Measurements from ENCODE around the gene TESK2. TPM values are rescaled to one million over a fixed set of nuclear protein-coding genes. Genes with fewer than 3 reads are reported as not detected.

TESK2 gene
- total RNA-seq, 1 donor from 2014 or later, result 12.2 TPM

DNA sequence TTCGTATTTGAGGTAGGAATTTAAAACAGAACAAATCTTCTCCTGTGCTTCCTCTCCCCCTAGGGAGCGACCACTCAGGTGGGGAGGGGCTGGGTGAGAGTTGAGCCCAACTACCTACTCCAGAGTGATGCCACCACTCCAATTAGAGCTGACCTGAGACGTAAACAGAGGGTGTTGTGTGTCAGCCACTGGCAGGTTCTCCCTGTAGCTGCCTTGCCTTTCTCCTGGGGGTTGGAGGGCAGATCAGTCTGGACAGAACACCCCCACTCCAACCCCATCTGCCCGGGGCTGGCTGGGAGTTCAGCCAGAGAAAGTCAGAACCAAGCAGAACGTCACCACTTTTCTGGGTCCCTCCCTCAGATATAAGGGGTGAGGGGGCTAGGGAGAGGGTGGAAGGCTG lies 162.3 kb downstream of the TESK2 start:
- peaks cover 28% of the 10 kb centered on the region for H3K36me3 Mint-ChIP-seq (ENCODE audit: low read depth)
- POLR2A ChIA-PET, result interaction anchor here (1.3 to 3.3 kb wide), 2 partner anchors 11 to 12 kb away, joined by 8 to 45 read pairs; partner anchors contain the start of genes MUTYH and TOE1
- CTCF ChIA-PET, result interaction anchor here (0.9 to 1.1 kb wide), 2 partner anchors 11 to 165 kb away, joined by 3 read pairs; partner anchors contain the start of gene TOE1
- peak overlapping the region; percentile 28 for H3K4me3 Mint-ChIP-seq
- DNase-seq (no peak), ATAC-seq (ENCODE audit: low read depth) (no peak)
- H3K27ac Mint-ChIP-seq, result no peak overlapping the region
- peaks cover 15% of the 10 kb centered on the region for H3K4me1 Mint-ChIP-seq
- no peaks in the 10 kb centered on the region for H3K9me3 Mint-ChIP-seq
- intact Hi-C loops (cut with micrococcal nuclease), result no loop called here
- H3K27me3 Mint-ChIP-seq, result no peaks in the 10 kb centered on the region
- TF ChIP-seq, protein P1, sequence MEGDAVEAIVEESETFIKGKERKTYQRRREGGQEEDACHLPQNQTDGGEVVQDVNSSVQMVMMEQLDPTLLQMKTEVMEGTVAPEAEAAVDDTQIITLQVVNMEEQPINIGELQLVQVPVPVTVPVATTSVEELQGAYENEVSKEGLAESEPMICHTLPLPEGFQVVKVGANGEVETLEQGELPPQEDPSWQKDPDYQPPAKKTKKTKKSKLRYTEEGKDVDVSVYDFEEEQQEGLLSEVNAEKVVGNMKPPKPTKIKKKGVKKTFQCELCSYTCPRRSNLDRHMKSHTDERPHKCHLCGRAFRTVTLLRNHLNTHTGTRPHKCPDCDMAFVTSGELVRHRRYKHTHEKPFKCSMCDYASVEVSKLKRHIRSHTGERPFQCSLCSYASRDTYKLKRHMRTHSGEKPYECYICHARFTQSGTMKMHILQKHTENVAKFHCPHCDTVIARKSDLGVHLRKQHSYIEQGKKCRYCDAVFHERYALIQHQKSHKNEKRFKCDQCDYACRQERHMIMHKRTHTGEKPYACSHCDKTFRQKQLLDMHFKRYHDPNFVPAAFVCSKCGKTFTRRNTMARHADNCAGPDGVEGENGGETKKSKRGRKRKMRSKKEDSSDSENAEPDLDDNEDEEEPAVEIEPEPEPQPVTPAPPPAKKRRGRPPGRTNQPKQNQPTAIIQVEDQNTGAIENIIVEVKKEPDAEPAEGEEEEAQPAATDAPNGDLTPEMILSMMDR (IDR thresholded peaks at IDR 0.05), result no peak

DNA sequence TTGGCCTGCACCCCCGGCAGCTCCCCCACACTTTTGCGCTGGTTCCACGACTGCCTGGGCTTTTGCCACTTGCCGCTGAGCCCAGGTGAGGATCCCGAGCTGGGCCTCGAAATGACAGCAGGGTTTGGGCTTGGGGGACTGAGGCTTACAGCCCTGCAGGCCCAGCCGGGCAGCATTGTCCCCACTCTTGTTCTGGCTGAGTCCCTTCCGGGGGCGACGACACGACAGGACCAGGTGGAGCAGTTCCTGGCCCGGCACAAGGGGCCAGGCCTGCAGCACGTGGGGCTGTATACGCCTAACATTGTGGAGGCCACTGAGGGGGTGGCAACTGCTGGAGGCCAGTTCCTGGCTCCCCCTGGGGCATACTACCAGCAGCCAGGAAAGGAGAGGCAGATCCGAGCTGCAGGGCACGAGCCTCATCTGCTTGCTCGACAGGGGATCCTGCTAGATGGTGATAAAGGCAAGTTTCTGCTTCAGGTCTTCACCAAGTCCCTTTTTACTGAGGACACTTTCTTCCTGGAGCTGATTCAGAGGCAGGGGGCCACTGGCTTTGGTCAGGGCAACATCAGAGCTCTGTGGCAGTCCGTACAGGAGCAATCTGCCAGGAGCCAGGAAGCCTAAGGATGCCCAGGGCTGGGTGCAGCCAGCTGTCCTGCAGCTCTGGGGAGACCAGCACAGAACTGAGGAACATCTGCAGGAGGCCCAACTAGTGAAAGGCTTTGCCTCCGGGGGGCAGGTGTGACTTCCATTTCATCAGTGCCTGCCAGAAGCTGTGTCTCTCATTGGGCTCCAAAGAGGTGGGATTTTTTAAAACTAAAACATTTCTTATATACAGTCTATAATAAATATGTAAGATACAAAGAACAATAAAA lies 163.1 kb downstream of the TESK2 start:
- no peak for DNase-seq
- Mint-ChIP-seq H3K27ac (no peak overlapping the region), H3K27me3 (no peaks in the 10 kb centered on the region), H3K36me3 (ENCODE audit: low read depth) (peaks cover 20% of the 10 kb centered on the region), H3K9me3 (no peaks in the 10 kb centered on the region), H3K4me1 (peaks cover 15% of the 10 kb centered on the region), H3K4me3 (peak overlapping the region; percentile 66)
- TF ChIP-seq, protein P1 (IDR thresholded peaks at IDR 0.05), result no peak
- intact Hi-C loops (cut with micrococcal nuclease), result no loop called here
- ChIA-PET POLR2A (interaction anchor here (1.2 to 3.3 kb wide), 6 partner anchors 12 to 606 kb away, joined by 3 to 45 read pairs (median 7); partner anchors contain the start of genes MUTYH, RPS8 and TOE1), CTCF (interaction anchor here (0.8 kb wide), 1 partner anchor 23 kb away, joined by 3 read pairs; no protein-coding TSS in a partner anchor)
- ATAC-seq (ENCODE audit: low read depth), result no peak

DNA sequence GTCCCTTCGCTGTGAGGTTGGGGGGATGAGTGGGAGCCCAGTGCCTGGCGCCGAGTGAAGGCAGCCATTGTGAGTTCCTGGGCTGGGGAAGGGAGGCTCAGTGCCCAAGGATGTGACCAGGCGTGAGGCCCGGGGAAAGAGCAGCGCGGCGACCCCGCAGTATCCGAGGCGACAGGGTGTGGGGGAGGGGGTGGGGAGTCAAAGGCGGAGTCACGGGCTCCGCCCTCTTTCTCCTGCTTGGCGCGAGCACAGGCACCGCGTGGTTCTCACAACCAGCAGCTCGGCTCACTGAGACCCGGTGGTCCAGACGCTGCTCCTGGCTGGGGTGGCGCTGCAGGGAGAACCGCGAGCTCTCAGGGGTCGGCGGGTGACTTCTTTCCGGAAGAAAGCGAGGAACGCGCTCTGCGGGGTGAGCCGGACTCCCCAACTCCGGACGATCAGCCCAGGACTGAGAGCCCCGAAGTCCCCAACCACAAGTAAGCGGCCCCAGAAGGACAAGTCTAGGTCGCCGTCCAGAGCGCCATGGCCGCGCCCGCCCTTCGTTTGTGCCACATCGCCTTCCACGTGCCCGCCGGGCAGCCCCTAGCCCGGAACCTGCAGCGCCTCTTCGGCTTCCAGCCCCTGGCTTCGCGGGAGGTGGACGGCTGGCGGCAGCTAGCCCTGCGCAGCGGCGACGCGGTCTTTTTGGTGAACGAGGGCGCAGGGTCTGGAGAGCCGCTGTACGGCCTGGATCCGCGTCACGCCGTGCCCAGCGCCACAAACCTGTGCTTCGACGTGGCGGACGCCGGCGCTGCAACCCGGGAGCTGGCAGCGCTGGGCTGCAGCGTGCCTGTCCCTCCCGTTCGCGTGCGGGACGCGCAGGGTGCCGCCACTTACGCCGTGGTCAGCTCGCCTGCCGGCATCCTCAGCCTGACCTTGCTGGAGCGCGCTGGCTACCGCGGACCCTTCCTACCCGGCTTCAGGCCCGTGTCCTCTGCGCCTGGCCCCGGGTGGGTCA lies 164.0 kb downstream of the TESK2 start, which contains the start of gene HPDL:
HPDL (plus strand) TSS at position 269 of the 997 bp plus-strand sequence; CDS start at position 523, 254 bp downstream.
- H3K4me3 Mint-ChIP-seq, result peak within 1 kb of the TSS; percentile 83
- ChIA-PET POLR2A (interaction anchor here (0.6 to 3.3 kb wide), 9 partner anchors 13 to 605 kb away, joined by 3 to 45 read pairs (median 6); partner anchors contain the start of genes MUTYH, RPS8 and TOE1), CTCF (interaction anchor here (0.8 to 1.2 kb wide), 2 partner anchors 22 to 167 kb away, joined by 3 to 5 read pairs; no protein-coding TSS in a partner anchor)
- intact Hi-C loops (cut with micrococcal nuclease), result loop anchor here (1.0 kb wide), 2 partner anchors 12 to 21 kb away; no protein-coding TSS in a partner anchor
- peaks cover 18% of the 10 kb centered on the region for H3K4me1 Mint-ChIP-seq
- H3K27ac Mint-ChIP-seq, result peak within 1 kb of the TSS; percentile 53
- H3K9me3 Mint-ChIP-seq, result no peaks in the 10 kb centered on the region
- DNase-seq (peak; percentile 49), ATAC-seq (ENCODE audit: low read depth) (peak; percentile 93)
- peaks cover 13% of the 10 kb centered on the region for H3K36me3 Mint-ChIP-seq (ENCODE audit: low read depth)
- TF ChIP-seq, protein P1 (IDR thresholded peaks at IDR 0.05), result no peak
- H3K27me3 Mint-ChIP-seq, result no peaks in the 10 kb centered on the region

DNA sequence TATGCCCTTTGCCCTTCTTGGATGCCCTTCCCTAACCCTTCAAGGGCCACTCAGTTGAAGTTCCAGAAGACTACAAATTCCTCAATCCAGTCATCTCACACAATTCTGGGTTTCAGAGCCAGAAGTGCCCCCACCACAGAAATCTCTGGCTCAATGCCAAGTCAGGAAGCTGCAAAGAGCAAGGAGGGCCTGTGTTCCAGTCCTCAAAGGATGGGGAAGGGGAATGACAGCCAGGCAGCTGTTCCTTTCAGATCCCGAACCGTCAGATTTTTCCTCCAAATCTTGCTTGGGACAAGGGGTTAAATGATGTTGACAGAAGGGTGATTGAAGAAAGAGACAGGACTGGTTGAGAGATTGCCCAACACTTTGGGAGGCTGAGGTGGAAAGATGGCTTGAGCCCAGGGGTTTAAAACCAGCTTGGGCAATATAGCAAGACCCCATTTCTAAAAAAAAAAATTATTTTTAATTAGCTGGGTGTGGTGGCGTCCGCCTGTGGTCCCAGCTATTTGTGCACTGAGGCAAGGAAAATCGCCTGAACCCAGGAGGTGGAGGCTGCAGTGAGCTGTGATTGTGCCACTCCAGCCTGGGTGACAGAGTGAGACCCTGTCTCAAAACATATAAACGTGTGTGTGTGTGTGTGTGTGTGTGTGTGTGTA lies 165.0 kb downstream of the TESK2 start:
- intact Hi-C loops (cut with micrococcal nuclease), result loop anchor here (1.0 kb wide), 2 partner anchors 13 to 20 kb away; no protein-coding TSS in a partner anchor
- ATAC-seq (ENCODE audit: low read depth) (no peak), DNase-seq (no peak)
- Mint-ChIP-seq H3K36me3 (ENCODE audit: low read depth) (peaks cover 12% of the 10 kb centered on the region), H3K9me3 (no peaks in the 10 kb centered on the region), H3K27me3 (no peaks in the 10 kb centered on the region), H3K4me1 (peaks cover 18% of the 10 kb centered on the region), H3K27ac (no peak overlapping the region), H3K4me3 (peak overlapping the region; percentile 83)
- ChIA-PET POLR2A (interaction anchor here (0.7 to 3.3 kb wide), 7 partner anchors 14 to 614 kb away, joined by 3 to 45 read pairs (median 6); partner anchors contain the start of genes MUTYH, RPS8 and TOE1), CTCF (interaction anchor here (1.2 kb wide), 1 partner anchor 167 kb away, joined by 5 read pairs; no protein-coding TSS in a partner anchor)
- TF ChIP-seq, protein P1 (IDR thresholded peaks at IDR 0.05), result no peak
